ENCODE measurements around the gene PDCD6IP. TPM values are rescaled to one million over a fixed set of nuclear protein-coding genes. Genes with fewer than 3 reads are reported as not detected.

PDCD6IP gene
- polyA plus RNA-seq, 1 donor from 2014 or later: 196 TPM

DNA sequence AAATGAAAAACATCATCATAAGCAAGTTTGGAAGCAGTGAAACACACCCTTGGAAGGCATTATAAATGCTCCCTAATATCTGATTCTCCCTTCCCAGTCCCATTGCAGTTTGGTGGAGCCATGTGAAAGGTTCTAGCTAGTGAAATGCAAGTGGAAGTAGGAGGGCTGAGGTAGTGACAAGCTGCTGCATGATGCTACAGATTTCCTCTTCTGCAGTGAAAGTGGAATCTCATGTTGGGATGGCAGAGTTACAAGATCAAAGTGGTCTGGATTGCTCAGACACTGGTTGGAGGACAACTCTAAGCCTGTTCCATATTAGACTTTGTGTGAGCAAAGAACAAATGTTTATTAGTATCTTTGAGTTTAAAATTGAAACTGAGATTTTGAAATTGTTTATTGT, 3.3 kb upstream of the PDCD6IP start:
- Histone ChIP-seq H3K36me3 (ENCODE audit: insufficient read depth, low read length) (no peaks in the 10 kb centered on the region), H3K4me2 (ENCODE audit: low read length) (no peak overlapping the region), H4K20me1 (ENCODE audit: insufficient read depth) (no peaks in the 10 kb centered on the region), H3K9me3 (ENCODE audit: low read length) (no peaks in the 10 kb centered on the region), H2AFZ (ENCODE audit: low read depth, low read length) (no peak overlapping the region), H3K9ac (ENCODE audit: low read length) (no peak overlapping the region), H3K27me3 (ENCODE audit: insufficient read depth, low read depth, low read length) (no peaks in the 10 kb centered on the region), H3K4me3 (ENCODE audit: low read length) (no peak overlapping the region), H3K27ac (ENCODE audit: low read length) (no peak overlapping the region), H3K79me2 (replicated peaks; ENCODE audit: insufficient read depth, low read length) (peaks cover 11% of the 10 kb centered on the region), H3F3A (ENCODE audit: insufficient read depth, low read length, poor library complexity, severe bottlenecking) (no peaks in the 10 kb centered on the region), H3K9me2 (ENCODE audit: insufficient read depth, low read length) (no peaks in the 10 kb centered on the region)
- TF ChIP-seq, protein P1, sequence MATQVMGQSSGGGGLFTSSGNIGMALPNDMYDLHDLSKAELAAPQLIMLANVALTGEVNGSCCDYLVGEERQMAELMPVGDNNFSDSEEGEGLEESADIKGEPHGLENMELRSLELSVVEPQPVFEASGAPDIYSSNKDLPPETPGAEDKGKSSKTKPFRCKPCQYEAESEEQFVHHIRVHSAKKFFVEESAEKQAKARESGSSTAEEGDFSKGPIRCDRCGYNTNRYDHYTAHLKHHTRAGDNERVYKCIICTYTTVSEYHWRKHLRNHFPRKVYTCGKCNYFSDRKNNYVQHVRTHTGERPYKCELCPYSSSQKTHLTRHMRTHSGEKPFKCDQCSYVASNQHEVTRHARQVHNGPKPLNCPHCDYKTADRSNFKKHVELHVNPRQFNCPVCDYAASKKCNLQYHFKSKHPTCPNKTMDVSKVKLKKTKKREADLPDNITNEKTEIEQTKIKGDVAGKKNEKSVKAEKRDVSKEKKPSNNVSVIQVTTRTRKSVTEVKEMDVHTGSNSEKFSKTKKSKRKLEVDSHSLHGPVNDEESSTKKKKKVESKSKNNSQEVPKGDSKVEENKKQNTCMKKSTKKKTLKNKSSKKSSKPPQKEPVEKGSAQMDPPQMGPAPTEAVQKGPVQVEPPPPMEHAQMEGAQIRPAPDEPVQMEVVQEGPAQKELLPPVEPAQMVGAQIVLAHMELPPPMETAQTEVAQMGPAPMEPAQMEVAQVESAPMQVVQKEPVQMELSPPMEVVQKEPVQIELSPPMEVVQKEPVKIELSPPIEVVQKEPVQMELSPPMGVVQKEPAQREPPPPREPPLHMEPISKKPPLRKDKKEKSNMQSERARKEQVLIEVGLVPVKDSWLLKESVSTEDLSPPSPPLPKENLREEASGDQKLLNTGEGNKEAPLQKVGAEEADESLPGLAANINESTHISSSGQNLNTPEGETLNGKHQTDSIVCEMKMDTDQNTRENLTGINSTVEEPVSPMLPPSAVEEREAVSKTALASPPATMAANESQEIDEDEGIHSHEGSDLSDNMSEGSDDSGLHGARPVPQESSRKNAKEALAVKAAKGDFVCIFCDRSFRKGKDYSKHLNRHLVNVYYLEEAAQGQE (IDR thresholded peaks at IDR 0.05; ENCODE audit: borderline replicate concordance): no peak
- TF ChIP-seq SMC3 (conservative IDR thresholded peaks at IDR 0.05; ENCODE audit: poor library complexity): no peak
- TF ChIP-seq MXI1 (conservative IDR thresholded peaks at IDR 0.05; ENCODE audit: poor library complexity, severe bottlenecking): no peak
- TF ChIP-seq TAF1 (IDR thresholded peaks at IDR 0.05; ENCODE audit: low read depth): no peak
- TF ChIP-seq EZH2 (IDR thresholded peaks at IDR 0.05; ENCODE audit: borderline replicate concordance, insufficient read depth, low read length, poor library complexity, severe bottlenecking): no peak
- TF ChIP-seq RAD21 (conservative IDR thresholded peaks at IDR 0.05): no peak
- no peak for TF ChIP-seq EP300 (conservative IDR thresholded peaks at IDR 0.05; ENCODE audit: poor library complexity, severe bottlenecking)
- TF ChIP-seq, protein P2, sequence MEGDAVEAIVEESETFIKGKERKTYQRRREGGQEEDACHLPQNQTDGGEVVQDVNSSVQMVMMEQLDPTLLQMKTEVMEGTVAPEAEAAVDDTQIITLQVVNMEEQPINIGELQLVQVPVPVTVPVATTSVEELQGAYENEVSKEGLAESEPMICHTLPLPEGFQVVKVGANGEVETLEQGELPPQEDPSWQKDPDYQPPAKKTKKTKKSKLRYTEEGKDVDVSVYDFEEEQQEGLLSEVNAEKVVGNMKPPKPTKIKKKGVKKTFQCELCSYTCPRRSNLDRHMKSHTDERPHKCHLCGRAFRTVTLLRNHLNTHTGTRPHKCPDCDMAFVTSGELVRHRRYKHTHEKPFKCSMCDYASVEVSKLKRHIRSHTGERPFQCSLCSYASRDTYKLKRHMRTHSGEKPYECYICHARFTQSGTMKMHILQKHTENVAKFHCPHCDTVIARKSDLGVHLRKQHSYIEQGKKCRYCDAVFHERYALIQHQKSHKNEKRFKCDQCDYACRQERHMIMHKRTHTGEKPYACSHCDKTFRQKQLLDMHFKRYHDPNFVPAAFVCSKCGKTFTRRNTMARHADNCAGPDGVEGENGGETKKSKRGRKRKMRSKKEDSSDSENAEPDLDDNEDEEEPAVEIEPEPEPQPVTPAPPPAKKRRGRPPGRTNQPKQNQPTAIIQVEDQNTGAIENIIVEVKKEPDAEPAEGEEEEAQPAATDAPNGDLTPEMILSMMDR (IDR thresholded peaks at IDR 0.05; ENCODE audit: poor library complexity, severe bottlenecking): no peak
- no peak for TF ChIP-seq POLR2AphosphoS5 (IDR thresholded peaks at IDR 0.05)

DNA sequence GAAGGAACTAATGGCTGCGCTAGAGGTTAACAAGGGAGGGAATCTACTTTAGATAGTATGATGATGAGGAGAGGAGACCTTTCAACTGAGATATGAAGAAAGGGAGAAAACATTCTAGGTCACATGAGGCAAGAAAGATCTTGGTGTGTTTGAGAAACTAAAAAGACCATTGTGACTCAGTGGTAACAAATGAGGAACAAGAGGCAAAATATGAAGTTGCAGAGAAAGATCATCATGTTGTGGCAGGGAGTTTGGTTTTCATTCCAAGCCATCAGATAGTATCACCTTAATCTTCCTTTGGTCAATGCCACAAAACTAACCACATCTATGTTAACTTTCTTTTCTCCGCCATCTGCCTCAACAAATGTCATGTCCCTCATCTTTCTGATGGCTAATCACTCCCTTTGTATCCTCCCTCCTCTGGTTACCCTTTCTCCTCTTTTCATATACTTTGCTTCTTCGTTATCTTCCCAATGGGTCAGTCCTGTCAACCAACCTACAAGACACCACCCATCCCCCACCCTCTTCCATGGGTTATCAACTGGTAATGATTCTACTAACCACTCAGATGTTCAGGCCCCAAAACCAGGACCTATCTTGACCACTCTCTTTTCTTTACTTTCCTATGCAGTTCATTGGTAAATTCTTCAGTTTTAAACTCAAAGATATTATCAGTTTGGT, 2.4 kb upstream of the PDCD6IP start:
- Histone ChIP-seq H3K4me3 (ENCODE audit: low read length) (no peak overlapping the region), H3K79me2 (replicated peaks; ENCODE audit: insufficient read depth, low read length) (peaks cover 20% of the 10 kb centered on the region), H3K9me2 (ENCODE audit: insufficient read depth, low read length) (no peaks in the 10 kb centered on the region), H3K4me2 (ENCODE audit: low read length) (no peak overlapping the region), H4K20me1 (ENCODE audit: insufficient read depth) (no peaks in the 10 kb centered on the region), H3K9me3 (ENCODE audit: low read length) (no peaks in the 10 kb centered on the region), H3K9ac (ENCODE audit: low read length) (no peak overlapping the region), H2AFZ (ENCODE audit: low read depth, low read length) (no peak overlapping the region), H3K27ac (ENCODE audit: low read length) (no peak overlapping the region), H3F3A (ENCODE audit: insufficient read depth, low read length, poor library complexity, severe bottlenecking) (no peaks in the 10 kb centered on the region), H3K27me3 (ENCODE audit: insufficient read depth, low read depth, low read length) (no peaks in the 10 kb centered on the region), H3K36me3 (ENCODE audit: insufficient read depth, low read length) (no peaks in the 10 kb centered on the region)
- no peak for TF ChIP-seq EP300 (conservative IDR thresholded peaks at IDR 0.05; ENCODE audit: poor library complexity, severe bottlenecking)
